Activated CD4-positive, alpha-beta T cell treated with anti-CD3 and anti-CD28 coated beads for 48 hours (primary cell): ENCODE results near the gene KCNAB1.
"Not testable (repeated sequence)": the region's sequence is repeated elsewhere in the genome, so short reads cannot be mapped to it uniquely, and the experiment has no call there.

Source experiments
- DNase-seq: peaks from one replicate; pipeline ENCODE4 v3.0.0-alpha.2; 2020

The KCNAB1 gene

GRCh38 chr3:156226676-156227420, 106.5 kb downstream of the KCNAB1 start:
- no peak for DNase-seq

GRCh38 chr3:156227704-156228103, 107.3 kb downstream of the KCNAB1 start:
- DNase-seq, result no peak

GRCh38 chr3:156230278-156230900, 110.0 kb downstream of the KCNAB1 start:
- no peak for DNase-seq

- DNase-seq, result not testable (repeated sequence)
Observed at GRCh38 chr3:156231221-156231620, 110.8 kb downstream of the KCNAB1 start.

- DNase-seq, result no peak
Observed at GRCh38 chr3:156233876-156234275, 113.5 kb downstream of the KCNAB1 start.

GRCh38 chr3:156236556-156237260, 116.3 kb downstream of the KCNAB1 start:
- no peak for DNase-seq

GRCh38 chr3:156240642-156241041, 120.3 kb downstream of the KCNAB1 start:
- DNase-seq, result no peak

GRCh38 chr3:156246961-156247725, 126.8 kb downstream of the KCNAB1 start:
- DNase-seq, result no peak

GRCh38 chr3:156250550-156250949, 130.2 kb downstream of the KCNAB1 start:
- DNase-seq, result no peak

GRCh38 chr3:156251424-156251823, 131.0 kb downstream of the KCNAB1 start:
- DNase-seq, result no peak

- DNase-seq, result no peak
Observed at GRCh38 chr3:156252656-156253055, 132.3 kb downstream of the KCNAB1 start.

GRCh38 chr3:156253150-156253549, 132.8 kb downstream of the KCNAB1 start:
- no peak for DNase-seq

GRCh38 chr3:156256256-156256655, 135.9 kb downstream of the KCNAB1 start:
- no peak for DNase-seq

- DNase-seq, result no peak
Observed at GRCh38 chr3:156256945-156257344, 136.6 kb downstream of the KCNAB1 start.

GRCh38 chr3:156258301-156258700, 137.9 kb downstream of the KCNAB1 start:
- DNase-seq, result no peak

- no peak for DNase-seq
Observed at GRCh38 chr3:156259896-156260295, 139.5 kb downstream of the KCNAB1 start.

GRCh38 chr3:156260331-156260730, 140.0 kb downstream of the KCNAB1 start:
- no peak for DNase-seq

GRCh38 chr3:156264771-156265170, 144.4 kb downstream of the KCNAB1 start:
- DNase-seq, result no peak

- DNase-seq, result no peak
Observed at GRCh38 chr3:156271508-156271907, 151.1 kb downstream of the KCNAB1 start.

GRCh38 chr3:156271995-156272719, 151.8 kb downstream of the KCNAB1 start:
- no peak for DNase-seq

- DNase-seq, result no peak
Observed at GRCh38 chr3:156273111-156273694, 152.8 kb downstream of the KCNAB1 start.

GRCh38 chr3:156274791-156275190, 154.4 kb downstream of the KCNAB1 start:
- no peak for DNase-seq
